ENCODE data around the gene KRTAP10-12. TPM values are rescaled to one million over a fixed set of nuclear protein-coding genes. Genes with fewer than 3 reads are reported as not detected.

Gene KRTAP10-12
- polyA plus RNA-seq, 1 donor from 2014 or later: not detected

DNA sequence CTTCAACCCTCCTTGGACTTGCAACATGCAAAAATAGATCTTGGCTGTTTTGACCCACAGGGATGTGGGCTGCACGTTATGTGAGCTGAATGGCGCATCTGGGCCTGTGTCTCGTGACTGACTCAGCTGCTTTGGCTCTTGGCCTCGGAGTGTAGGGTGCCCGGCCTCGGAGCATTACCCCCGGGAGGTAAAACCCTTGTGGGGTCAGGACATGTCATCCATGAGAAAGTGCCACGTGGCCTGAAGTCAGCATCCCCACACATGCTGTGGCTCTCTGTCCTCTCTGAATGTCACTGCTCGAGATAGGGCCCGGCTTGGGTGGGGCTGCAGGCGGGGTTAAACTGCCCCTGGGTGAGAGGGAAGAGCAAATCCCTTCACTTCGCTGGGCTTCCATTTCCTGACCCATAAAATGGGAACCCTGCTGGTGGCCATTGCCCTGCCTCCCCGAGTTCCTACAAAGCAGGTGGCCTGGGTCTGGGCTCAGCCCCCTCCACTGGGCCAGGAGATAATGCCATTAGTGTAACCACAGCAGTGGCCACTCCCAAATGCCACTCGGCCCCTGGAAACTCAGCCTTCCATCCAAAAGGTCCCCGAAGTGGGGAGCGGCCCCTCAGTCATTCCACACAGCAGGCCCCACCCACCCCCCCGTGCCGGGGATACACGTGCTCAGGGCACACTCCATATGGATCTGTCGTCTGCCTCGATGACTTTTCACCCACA is 37.2 kb downstream of the KRTAP10-12 start:
- Histone ChIP-seq H3K4me3 (ENCODE audit: low read length) (no peak overlapping the region), H3K9me3 (ENCODE audit: low read length) (peaks cover 11% of the 10 kb centered on the region), H3K36me3 (ENCODE audit: insufficient read depth, low read length) (no peaks in the 10 kb centered on the region), H3K4me2 (ENCODE audit: low read length) (no peak overlapping the region), H3K79me2 (replicated peaks; ENCODE audit: insufficient read depth, low read length) (no peaks in the 10 kb centered on the region), H3K9ac (ENCODE audit: low read length) (no peak overlapping the region), H3F3A (ENCODE audit: insufficient read depth, low read length, poor library complexity, severe bottlenecking) (no peaks in the 10 kb centered on the region), H3K9me2 (ENCODE audit: insufficient read depth, low read length) (no peaks in the 10 kb centered on the region), H2AFZ (ENCODE audit: low read depth, low read length) (no peak overlapping the region), H3K27me3 (ENCODE audit: insufficient read depth, low read depth, low read length) (no peaks in the 10 kb centered on the region), H3K27ac (ENCODE audit: low read length) (no peak overlapping the region), H4K20me1 (ENCODE audit: insufficient read depth) (no peaks in the 10 kb centered on the region)
- no peak for TF ChIP-seq TAF1 (IDR thresholded peaks at IDR 0.05; ENCODE audit: low read depth)
- no peak for TF ChIP-seq POLR2AphosphoS5 (IDR thresholded peaks at IDR 0.05)
- TF ChIP-seq MXI1 (conservative IDR thresholded peaks at IDR 0.05; ENCODE audit: poor library complexity, severe bottlenecking): no peak
- no peak for TF ChIP-seq EP300 (conservative IDR thresholded peaks at IDR 0.05; ENCODE audit: poor library complexity, severe bottlenecking)
- TF ChIP-seq, protein P1, sequence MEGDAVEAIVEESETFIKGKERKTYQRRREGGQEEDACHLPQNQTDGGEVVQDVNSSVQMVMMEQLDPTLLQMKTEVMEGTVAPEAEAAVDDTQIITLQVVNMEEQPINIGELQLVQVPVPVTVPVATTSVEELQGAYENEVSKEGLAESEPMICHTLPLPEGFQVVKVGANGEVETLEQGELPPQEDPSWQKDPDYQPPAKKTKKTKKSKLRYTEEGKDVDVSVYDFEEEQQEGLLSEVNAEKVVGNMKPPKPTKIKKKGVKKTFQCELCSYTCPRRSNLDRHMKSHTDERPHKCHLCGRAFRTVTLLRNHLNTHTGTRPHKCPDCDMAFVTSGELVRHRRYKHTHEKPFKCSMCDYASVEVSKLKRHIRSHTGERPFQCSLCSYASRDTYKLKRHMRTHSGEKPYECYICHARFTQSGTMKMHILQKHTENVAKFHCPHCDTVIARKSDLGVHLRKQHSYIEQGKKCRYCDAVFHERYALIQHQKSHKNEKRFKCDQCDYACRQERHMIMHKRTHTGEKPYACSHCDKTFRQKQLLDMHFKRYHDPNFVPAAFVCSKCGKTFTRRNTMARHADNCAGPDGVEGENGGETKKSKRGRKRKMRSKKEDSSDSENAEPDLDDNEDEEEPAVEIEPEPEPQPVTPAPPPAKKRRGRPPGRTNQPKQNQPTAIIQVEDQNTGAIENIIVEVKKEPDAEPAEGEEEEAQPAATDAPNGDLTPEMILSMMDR (IDR thresholded peaks at IDR 0.05; ENCODE audit: poor library complexity, severe bottlenecking): no peak
- TF ChIP-seq EZH2 (IDR thresholded peaks at IDR 0.05; ENCODE audit: borderline replicate concordance, insufficient read depth, low read length, poor library complexity, severe bottlenecking): no peak
- TF ChIP-seq SMC3 (conservative IDR thresholded peaks at IDR 0.05; ENCODE audit: poor library complexity): no peak
- no peak for TF ChIP-seq RAD21 (conservative IDR thresholded peaks at IDR 0.05)
- TF ChIP-seq, protein P2, sequence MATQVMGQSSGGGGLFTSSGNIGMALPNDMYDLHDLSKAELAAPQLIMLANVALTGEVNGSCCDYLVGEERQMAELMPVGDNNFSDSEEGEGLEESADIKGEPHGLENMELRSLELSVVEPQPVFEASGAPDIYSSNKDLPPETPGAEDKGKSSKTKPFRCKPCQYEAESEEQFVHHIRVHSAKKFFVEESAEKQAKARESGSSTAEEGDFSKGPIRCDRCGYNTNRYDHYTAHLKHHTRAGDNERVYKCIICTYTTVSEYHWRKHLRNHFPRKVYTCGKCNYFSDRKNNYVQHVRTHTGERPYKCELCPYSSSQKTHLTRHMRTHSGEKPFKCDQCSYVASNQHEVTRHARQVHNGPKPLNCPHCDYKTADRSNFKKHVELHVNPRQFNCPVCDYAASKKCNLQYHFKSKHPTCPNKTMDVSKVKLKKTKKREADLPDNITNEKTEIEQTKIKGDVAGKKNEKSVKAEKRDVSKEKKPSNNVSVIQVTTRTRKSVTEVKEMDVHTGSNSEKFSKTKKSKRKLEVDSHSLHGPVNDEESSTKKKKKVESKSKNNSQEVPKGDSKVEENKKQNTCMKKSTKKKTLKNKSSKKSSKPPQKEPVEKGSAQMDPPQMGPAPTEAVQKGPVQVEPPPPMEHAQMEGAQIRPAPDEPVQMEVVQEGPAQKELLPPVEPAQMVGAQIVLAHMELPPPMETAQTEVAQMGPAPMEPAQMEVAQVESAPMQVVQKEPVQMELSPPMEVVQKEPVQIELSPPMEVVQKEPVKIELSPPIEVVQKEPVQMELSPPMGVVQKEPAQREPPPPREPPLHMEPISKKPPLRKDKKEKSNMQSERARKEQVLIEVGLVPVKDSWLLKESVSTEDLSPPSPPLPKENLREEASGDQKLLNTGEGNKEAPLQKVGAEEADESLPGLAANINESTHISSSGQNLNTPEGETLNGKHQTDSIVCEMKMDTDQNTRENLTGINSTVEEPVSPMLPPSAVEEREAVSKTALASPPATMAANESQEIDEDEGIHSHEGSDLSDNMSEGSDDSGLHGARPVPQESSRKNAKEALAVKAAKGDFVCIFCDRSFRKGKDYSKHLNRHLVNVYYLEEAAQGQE (IDR thresholded peaks at IDR 0.05; ENCODE audit: borderline replicate concordance): no peak

DNA sequence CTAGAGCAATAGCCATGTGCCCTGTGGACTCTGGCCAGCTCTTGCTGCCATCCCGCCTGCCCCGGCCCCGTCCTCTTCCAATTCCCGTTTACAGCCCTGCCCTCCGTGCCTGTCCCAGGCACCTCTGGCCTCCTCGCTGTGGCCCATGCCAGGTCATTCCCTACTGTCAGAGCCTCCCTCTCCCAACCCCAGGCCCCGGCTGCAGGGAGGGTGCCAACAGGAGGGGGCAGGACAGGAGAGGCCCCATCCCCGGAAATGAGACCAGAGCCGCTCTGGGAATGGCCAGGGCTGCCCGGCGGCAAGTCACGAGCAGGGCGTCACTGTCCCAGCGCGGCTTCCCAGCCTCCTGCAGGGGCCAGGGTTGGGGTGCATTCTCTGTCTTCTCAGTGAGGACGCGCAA is 37.9 kb downstream of the KRTAP10-12 start:
- no peak overlapping the region for H3K4me3 ChIP-seq (ENCODE audit: low read length)
- H2AFZ ChIP-seq (ENCODE audit: low read depth, low read length): no peak overlapping the region
- peaks cover 11% of the 10 kb centered on the region for H3K9me3 ChIP-seq (ENCODE audit: low read length)
- H3K9ac ChIP-seq (ENCODE audit: low read length): no peak overlapping the region
- no peaks in the 10 kb centered on the region for H3K36me3 ChIP-seq (ENCODE audit: insufficient read depth, low read length)
- no peak overlapping the region for H3K27ac ChIP-seq (ENCODE audit: low read length)
- H3K27me3 ChIP-seq (ENCODE audit: insufficient read depth, low read depth, low read length): no peaks in the 10 kb centered on the region
- H3F3A ChIP-seq (ENCODE audit: insufficient read depth, low read length, poor library complexity, severe bottlenecking): no peaks in the 10 kb centered on the region
- TF ChIP-seq, protein P1 (IDR thresholded peaks at IDR 0.05; ENCODE audit: poor library complexity, severe bottlenecking): no peak
- TF ChIP-seq EZH2 (IDR thresholded peaks at IDR 0.05; ENCODE audit: borderline replicate concordance, insufficient read depth, low read length, poor library complexity, severe bottlenecking) (no peak), MXI1 (conservative IDR thresholded peaks at IDR 0.05; ENCODE audit: poor library complexity, severe bottlenecking) (no peak), SMC3 (conservative IDR thresholded peaks at IDR 0.05; ENCODE audit: poor library complexity) (no peak), POLR2AphosphoS5 (IDR thresholded peaks at IDR 0.05) (no peak), TAF1 (IDR thresholded peaks at IDR 0.05; ENCODE audit: low read depth) (no peak)
- TF ChIP-seq, protein P2 (IDR thresholded peaks at IDR 0.05; ENCODE audit: borderline replicate concordance): no peak
- no peaks in the 10 kb centered on the region for H3K79me2 ChIP-seq (replicated peaks; ENCODE audit: insufficient read depth, low read length)
- no peak overlapping the region for H3K4me2 ChIP-seq (ENCODE audit: low read length)
- H3K9me2 ChIP-seq (ENCODE audit: insufficient read depth, low read length): no peaks in the 10 kb centered on the region
- H4K20me1 ChIP-seq (ENCODE audit: insufficient read depth): no peaks in the 10 kb centered on the region

All from neural cell (in vitro differentiated cells).